Liver (tissue), 3 donors: Measurements from ENCODE around the gene PNMA8B.

ENCODE experiments used
- CTCF ChIP-seq: fragments of 150-350 bp; IDR thresholded peaks from 2 replicates; pipeline ENCODE4 v1.5.1; 2017; ENCODE audit warnings: improper control_type of control experiment, low read depth, low read length; ENCODE audit not compliant: missing input control
- EGR1 ChIP-seq, 2 donors: IDR thresholded peaks; 2 replicates each; pipeline ENCODE4 v1.6.1; 2016 to 2018; ENCODE audit warnings: antibody characterized with exemption in 2 of 2, low read depth in 2 of 2
- FOXA1 ChIP-seq: IDR thresholded peaks from 2 replicates; pipeline ENCODE4 v1.6.1; 2016; ENCODE audit warnings: antibody characterized with exemption
- JUND ChIP-seq, 2 donors: IDR thresholded peaks; 2 replicates each; pipeline ENCODE4 v1.6.1; 2016; ENCODE audit warnings: antibody characterized with exemption in 2 of 2
- MAX ChIP-seq: IDR thresholded peaks from 2 replicates; pipeline ENCODE4 v1.6.1; 2016; ENCODE audit warnings: antibody characterized with exemption
- RAD21 ChIP-seq, 2 donors: IDR thresholded peaks; 2 replicates each; pipeline ENCODE4 v1.6.1; 2016; ENCODE audit warnings: antibody characterized with exemption in 2 of 2, mild to moderate bottlenecking in 2 of 2
- REST ChIP-seq: IDR thresholded peaks from 2 replicates; pipeline ENCODE4 v1.6.1; 2016; ENCODE audit warnings: antibody characterized with exemption, mild to moderate bottlenecking
- YY1 ChIP-seq: IDR thresholded peaks from 2 replicates; pipeline ENCODE4 v1.6.1; 2016; ENCODE audit warnings: antibody characterized with exemption, mild to moderate bottlenecking
- donor health status: healthy.
- donor health status: healthy.

GRCh38 chr19:46461537-46461936 lies 34.1 kb downstream of the PNMA8B start:
- TF ChIP-seq CTCF (no peak), FOXA1 (no peak), RAD21 (IDR thresholded peaks at IDR 0.05) (no peak), JUND (IDR thresholded peaks at IDR 0.05) (no peak), YY1 (no peak), EGR1 (IDR thresholded peaks at IDR 0.05; ENCODE audit: low read depth in 2 of 2) (no peak), REST (no peak), MAX (no peak)
